ENCODE results near the gene MAP7D2.

The MAP7D2 gene

GRCh38 chrX:20046223-20046622, 70.5 kb downstream of the MAP7D2 start:
- in situ Hi-C loops (cut with HindIII; ENCODE audit: low sequenced_read_pairs), result no loop called here

GRCh38 chrX:20042221-20042620, 74.5 kb downstream of the MAP7D2 start:
- in situ Hi-C loops (cut with HindIII; ENCODE audit: low sequenced_read_pairs), result no loop called here

- in situ Hi-C loops (cut with HindIII; ENCODE audit: low sequenced_read_pairs), result no loop called here
These were observed 77.7 kb downstream of the MAP7D2 start for GRCh38 chrX:20038966-20039365.

- in situ Hi-C loops (cut with HindIII; ENCODE audit: low sequenced_read_pairs), result no loop called here
These were observed 79.5 kb downstream of the MAP7D2 start for GRCh38 chrX:20037186-20037585.

GRCh38 chrX:20032201-20032600, 84.5 kb downstream of the MAP7D2 start:
- in situ Hi-C loops (cut with HindIII; ENCODE audit: low sequenced_read_pairs), result no loop called here

- in situ Hi-C loops (cut with HindIII; ENCODE audit: low sequenced_read_pairs), result no loop called here
These were observed 87.0 kb downstream of the MAP7D2 start for GRCh38 chrX:20029728-20030127.

GRCh38 chrX:20028588-20028987, 88.1 kb downstream of the MAP7D2 start:
- in situ Hi-C loops (cut with HindIII; ENCODE audit: low sequenced_read_pairs), result no loop called here

GRCh38 chrX:20026278-20026677, 90.4 kb downstream of the MAP7D2 start:
- in situ Hi-C loops (cut with HindIII; ENCODE audit: low sequenced_read_pairs), result no loop called here

GRCh38 chrX:20019672-20020365, 96.9 kb downstream of the MAP7D2 start:
- in situ Hi-C loops (cut with HindIII; ENCODE audit: low sequenced_read_pairs), result no loop called here

- in situ Hi-C loops (cut with HindIII; ENCODE audit: low sequenced_read_pairs), result no loop called here
These were observed 100.1 kb downstream of the MAP7D2 start for GRCh38 chrX:20016616-20016945.

GRCh38 chrX:20015945-20016615, 100.6 kb downstream of the MAP7D2 start:
- in situ Hi-C loops (cut with HindIII; ENCODE audit: low sequenced_read_pairs), result no loop called here

- in situ Hi-C loops (cut with HindIII; ENCODE audit: low sequenced_read_pairs), result no loop called here
These were observed 101.3 kb downstream of the MAP7D2 start for GRCh38 chrX:20015422-20015821.

GRCh38 chrX:20011608-20012007, 105.1 kb downstream of the MAP7D2 start:
- in situ Hi-C loops (cut with HindIII; ENCODE audit: low sequenced_read_pairs), result no loop called here

GRCh38 chrX:20007962-20008622, 108.6 kb downstream of the MAP7D2 start:
- in situ Hi-C loops (cut with HindIII; ENCODE audit: low sequenced_read_pairs), result no loop called here

- in situ Hi-C loops (cut with HindIII; ENCODE audit: low sequenced_read_pairs), result no loop called here
These were observed 110.8 kb downstream of the MAP7D2 start for GRCh38 chrX:20005883-20006282.

- in situ Hi-C loops (cut with HindIII; ENCODE audit: low sequenced_read_pairs), result no loop called here
These were observed 115.1 kb downstream of the MAP7D2 start for GRCh38 chrX:20001588-20001987.

- in situ Hi-C loops (cut with HindIII; ENCODE audit: low sequenced_read_pairs), result no loop called here
These were observed 125.4 kb downstream of the MAP7D2 start for GRCh38 chrX:19991350-19991718.

GRCh38 chrX:19990556-19991349, 126.0 kb downstream of the MAP7D2 start, which contains the start of gene BCLAF3:
Gene BCLAF3, minus strand, starts transcription at chrX:19991061. Its CDS starts 20,797 bp downstream, at chrX:19970264.
- in situ Hi-C loops (cut with HindIII; ENCODE audit: low sequenced_read_pairs), result no loop called here

GRCh38 chrX:19990151-19990555, 126.6 kb downstream of the MAP7D2 start:
- in situ Hi-C loops (cut with HindIII; ENCODE audit: low sequenced_read_pairs), result no loop called here

- in situ Hi-C loops (cut with HindIII; ENCODE audit: low sequenced_read_pairs), result no loop called here
These were observed 128.9 kb downstream of the MAP7D2 start for GRCh38 chrX:19987856-19988255.

- in situ Hi-C loops (cut with HindIII; ENCODE audit: low sequenced_read_pairs), result no loop called here
These were observed 130.2 kb downstream of the MAP7D2 start for GRCh38 chrX:19986531-19986930.
